Smooth muscle cell (in vitro differentiated cells): ENCODE data around the gene DUSP1. TPM values are rescaled to one million over a fixed set of nuclear protein-coding genes. Genes with fewer than 3 reads are reported as not detected.
A peak's percentile ranks its signal among the peaks of the same experiment; 100 is the strongest.

Source experiments
- DNase-seq: peaks from one replicate; lab custom pipeline; 2025; ENCODE audit not compliant: unreplicated experiment; lab: John Stamatoyannopoulos, UW
- H2AFZ ChIP-seq: fragments of 200-600 bp; sonication (generic); 2 replicates; pipeline ENCODE4 v1.6.0; 2016; ENCODE audit warnings: antibody characterized with exemption, low read depth, mild to moderate bottlenecking
- H3F3A ChIP-seq: fragments of 200-600 bp; sonication (generic); 2 replicates; pipeline ENCODE4 v1.6.0; 2017; ENCODE audit warnings: antibody characterized with exemption, low read depth
- H3K27ac ChIP-seq: fragments of 200-600 bp; sonication (generic); 2 replicates; pipeline ENCODE4 v1.5.1; 2016; ENCODE audit warnings: low read depth, mild to moderate bottlenecking
- H3K27me3 ChIP-seq: fragments of 200-600 bp; sonication (generic); 2 replicates; pipeline ENCODE4 v1.6.1; 2016; ENCODE audit warnings: low read depth, mild to moderate bottlenecking
- H3K36me3 ChIP-seq: fragments of 200-600 bp; sonication (generic); 2 replicates; pipeline ENCODE4 v1.5.1; 2016; ENCODE audit warnings: low read depth
- H3K4me1 ChIP-seq: fragments of 200-600 bp; sonication (generic); 2 replicates; pipeline ENCODE4 v1.5.1; 2016; ENCODE audit warnings: low read depth
- H3K4me2 ChIP-seq: fragments of 200-600 bp; sonication (generic); 2 replicates; pipeline ENCODE4 v1.6.0; 2016; ENCODE audit warnings: mild to moderate bottlenecking
- H3K4me3 ChIP-seq: fragments of 200-600 bp; sonication (generic); 2 replicates; pipeline ENCODE4 v1.5.1; 2016; ENCODE audit warnings: mild to moderate bottlenecking
- H3K79me2 ChIP-seq: fragments of 200-600 bp; sonication (generic); 2 replicates; pipeline ENCODE4 v1.6.0; 2016; ENCODE audit warnings: low read depth, mild to moderate bottlenecking
- H3K9ac ChIP-seq: fragments of 200-600 bp; sonication (generic); 2 replicates; pipeline ENCODE4 v1.6.0; 2016; ENCODE audit warnings: low read depth
- H3K9me3 ChIP-seq: fragments of 200-600 bp; sonication (generic); replicated peaks from 2 replicates; pipeline ENCODE4 v1.5.1; 2016; ENCODE audit warnings: low read depth
- H4K20me1 ChIP-seq: fragments of 200-600 bp; sonication (generic); 2 replicates; pipeline ENCODE4 v1.6.0; 2016; ENCODE audit warnings: low read depth
- WGBS: methylation state at CpG from one replicate; pipeline ENCODE4 v1.1.7; 2016; ENCODE audit warnings: low lambda C conversion rate; 5-methylcytosine and 5-hydroxymethylcytosine counted together
- polyA plus RNA-seq: library from polyadenylated mRNA; unstranded; fragments of >200 nt; fragmentation: Nextera tagmentation; extraction: Ambion mirVana; gene quantifications from 2 replicates; pipeline ENCODE4 v1.2.1, GENCODE V29; 2016
- total RNA-seq: library from RNA; depleted of rRNA; stranded (reverse); fragments of >200 nt; gene quantifications from 2 replicates; pipeline ENCODE4 v1.2.3, GENCODE V29; 2014
- TF ChIP-seq, protein P1 (sequence below): fragments of 200-600 bp; sonication (generic); IDR thresholded peaks from 2 replicates; pipeline ENCODE4 v1.5.1; 2017; ENCODE audit warnings: borderline replicate concordance, mild to moderate bottlenecking, antibody characterized with exemption; ENCODE audit not compliant: insufficient read depth, poor library complexity, severe bottlenecking

DUSP1 gene
- total and polyA plus RNA-seq, 2 experiments from 2014 or later, result 817 to 995 TPM

DNA sequence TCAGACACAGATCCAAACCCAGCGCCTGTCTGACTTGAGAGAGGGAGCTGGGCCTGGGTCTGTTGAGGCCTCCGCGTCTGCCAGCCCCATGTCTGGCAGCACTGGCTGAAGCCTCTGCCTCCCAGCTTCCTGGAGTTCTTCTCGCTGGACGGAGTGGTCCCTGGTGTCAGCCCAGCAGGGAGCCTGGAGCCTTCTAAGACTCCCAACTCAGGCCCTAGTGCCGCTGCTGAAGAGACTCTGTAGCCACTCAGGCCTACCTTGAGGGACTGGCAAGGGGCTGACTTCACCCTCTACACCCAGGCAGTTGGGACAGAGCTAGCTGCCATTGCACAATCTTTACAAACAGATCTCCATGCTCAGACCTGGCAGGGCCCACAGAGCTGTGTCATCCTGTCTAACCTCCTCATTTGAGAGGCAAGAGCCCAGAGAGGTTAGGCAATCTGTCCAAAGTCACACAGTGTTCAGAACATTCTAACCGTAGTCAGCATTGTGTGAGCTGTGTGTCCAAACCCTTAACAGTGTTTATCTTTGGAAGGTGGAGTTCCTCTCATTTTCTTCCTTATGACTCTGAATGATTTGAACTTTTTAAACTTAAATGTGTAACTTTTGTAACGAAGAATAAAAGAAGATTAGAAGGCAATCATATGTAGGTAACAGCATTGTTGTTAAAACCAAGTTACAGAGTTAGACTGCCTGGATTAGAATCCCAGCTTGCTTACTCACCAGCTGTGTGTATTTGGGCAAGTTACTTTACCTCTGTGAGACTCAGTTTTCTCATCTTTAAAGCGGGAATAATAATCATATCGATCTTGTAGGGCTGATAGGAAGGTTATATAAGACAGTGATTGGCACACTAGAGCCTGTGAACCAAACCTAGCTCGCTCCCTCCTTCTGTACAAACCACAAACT lies 4.6 kb upstream of the DUSP1 start:
- Histone ChIP-seq H3F3A (peaks cover 5% of the 10 kb centered on the region), H3K4me1 (peaks cover 19% of the 10 kb centered on the region), H2AFZ (no peak overlapping the region), H4K20me1 (peaks cover 3% of the 10 kb centered on the region), H3K36me3 (no peaks in the 10 kb centered on the region), H3K9ac (peak overlapping the region; percentile 25), H3K4me3 (no peak overlapping the region), H3K27me3 (no peaks in the 10 kb centered on the region), H3K4me2 (no peak overlapping the region), H3K9me3 (no peaks in the 10 kb centered on the region), H3K27ac (peak overlapping the region; percentile 99), H3K79me2 (peaks cover 3% of the 10 kb centered on the region)
- TF ChIP-seq, protein P1, sequence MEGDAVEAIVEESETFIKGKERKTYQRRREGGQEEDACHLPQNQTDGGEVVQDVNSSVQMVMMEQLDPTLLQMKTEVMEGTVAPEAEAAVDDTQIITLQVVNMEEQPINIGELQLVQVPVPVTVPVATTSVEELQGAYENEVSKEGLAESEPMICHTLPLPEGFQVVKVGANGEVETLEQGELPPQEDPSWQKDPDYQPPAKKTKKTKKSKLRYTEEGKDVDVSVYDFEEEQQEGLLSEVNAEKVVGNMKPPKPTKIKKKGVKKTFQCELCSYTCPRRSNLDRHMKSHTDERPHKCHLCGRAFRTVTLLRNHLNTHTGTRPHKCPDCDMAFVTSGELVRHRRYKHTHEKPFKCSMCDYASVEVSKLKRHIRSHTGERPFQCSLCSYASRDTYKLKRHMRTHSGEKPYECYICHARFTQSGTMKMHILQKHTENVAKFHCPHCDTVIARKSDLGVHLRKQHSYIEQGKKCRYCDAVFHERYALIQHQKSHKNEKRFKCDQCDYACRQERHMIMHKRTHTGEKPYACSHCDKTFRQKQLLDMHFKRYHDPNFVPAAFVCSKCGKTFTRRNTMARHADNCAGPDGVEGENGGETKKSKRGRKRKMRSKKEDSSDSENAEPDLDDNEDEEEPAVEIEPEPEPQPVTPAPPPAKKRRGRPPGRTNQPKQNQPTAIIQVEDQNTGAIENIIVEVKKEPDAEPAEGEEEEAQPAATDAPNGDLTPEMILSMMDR, result no peak
- no peak for DNase-seq
- WGBS, result 91% methylated on average over 11 of the region's 11 CpGs

DNA sequence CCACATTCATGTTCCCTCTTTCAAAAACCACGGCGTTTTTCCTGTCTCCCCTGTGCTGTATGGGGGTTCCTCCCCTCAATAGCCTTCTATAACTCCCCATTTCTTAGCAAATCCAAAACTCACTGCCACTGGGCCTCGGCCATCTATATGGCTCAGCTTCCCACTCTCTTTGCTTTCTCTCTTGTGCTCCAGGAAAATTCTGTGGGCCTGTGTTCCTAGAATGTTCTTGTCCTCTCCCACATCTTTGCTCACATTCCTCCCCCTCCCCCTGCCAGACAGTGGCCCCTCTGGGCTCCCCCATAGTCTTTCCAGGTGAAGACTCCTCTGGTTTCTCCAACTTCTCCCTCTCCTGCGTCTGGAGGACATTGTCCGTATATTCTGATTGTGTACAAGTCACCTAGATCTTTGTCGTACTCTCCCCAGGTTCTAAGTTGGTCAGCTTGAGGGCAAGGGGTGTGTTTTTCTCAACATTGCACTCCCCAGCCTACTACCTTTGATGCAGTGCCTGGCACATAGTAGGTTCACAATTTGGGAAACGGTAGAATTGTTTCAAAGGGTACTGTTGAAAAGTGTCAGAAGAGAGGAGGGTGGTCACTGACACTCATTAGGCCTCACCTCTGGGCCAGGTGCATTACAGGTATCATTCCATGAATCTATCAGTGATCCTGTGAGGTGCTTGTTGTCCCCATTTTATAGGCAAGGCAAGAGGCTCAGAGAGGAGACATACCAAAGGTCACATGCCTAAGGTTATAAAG lies 3.7 kb upstream of the DUSP1 start:
- Histone ChIP-seq H3K4me1 (peaks cover 19% of the 10 kb centered on the region), H3K9me3 (no peaks in the 10 kb centered on the region), H3K79me2 (peaks cover 12% of the 10 kb centered on the region), H4K20me1 (peaks cover 12% of the 10 kb centered on the region), H3K36me3 (no peaks in the 10 kb centered on the region), H3K9ac (no peak overlapping the region), H3K27me3 (no peaks in the 10 kb centered on the region), H3K4me3 (no peak overlapping the region), H2AFZ (no peak overlapping the region), H3K4me2 (peak overlapping the region; percentile 4), H3F3A (peaks cover 9% of the 10 kb centered on the region), H3K27ac (peak overlapping the region; percentile 99)
- no peak for DNase-seq
- WGBS, result 92% methylated on average over 7 of the region's 7 CpGs
- TF ChIP-seq, protein P1, result no peak

DNA sequence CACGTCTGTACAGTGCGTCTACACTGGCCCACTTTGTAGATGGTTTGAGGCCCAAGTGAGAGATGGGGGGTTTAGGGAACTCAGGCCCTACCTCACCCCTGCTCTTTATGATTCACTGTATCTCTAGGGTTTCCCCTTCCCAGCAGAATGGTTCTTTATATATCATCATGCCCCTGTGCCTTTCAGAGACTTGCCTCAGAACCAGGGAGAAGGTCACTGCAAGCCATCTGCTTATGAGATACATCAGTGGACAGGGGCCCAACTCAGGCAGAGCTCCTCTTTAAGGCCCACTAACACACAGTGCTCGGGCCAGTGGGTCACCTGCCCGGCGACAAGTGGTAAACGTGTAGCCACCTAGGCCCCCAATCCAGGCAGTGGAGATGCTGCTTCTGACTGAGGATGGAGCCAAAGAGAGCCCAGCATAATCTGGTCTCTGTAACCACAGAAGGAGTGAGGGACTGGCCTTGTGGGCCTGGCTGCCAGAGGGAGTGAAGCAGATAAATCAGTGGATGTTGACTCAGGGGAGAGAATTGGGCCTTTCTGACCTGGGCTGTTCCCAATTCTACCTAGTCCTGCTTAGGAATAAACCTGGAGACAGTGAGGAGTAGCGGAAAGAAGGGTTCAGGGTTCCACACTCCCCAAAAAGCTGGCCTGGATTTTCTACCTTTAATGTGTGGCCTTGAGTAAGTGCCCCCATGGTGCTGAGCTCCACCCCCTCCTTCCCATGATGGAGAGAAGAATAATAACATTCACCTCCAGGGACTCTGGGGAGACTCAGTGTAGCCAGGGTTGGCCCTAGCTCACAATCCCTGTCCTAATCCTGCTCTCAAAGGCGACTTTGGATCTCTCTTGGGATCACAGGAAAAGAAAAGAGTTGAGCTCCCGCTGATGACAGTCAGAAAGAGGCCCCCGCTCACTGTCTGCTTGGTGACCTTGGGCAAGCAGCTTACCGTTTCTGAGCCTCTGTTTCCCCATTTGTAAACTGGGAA lies 2.8 kb upstream of the DUSP1 start:
- WGBS, result 87% methylated on average over 11 of the region's 11 CpGs
- peaks cover 21% of the 10 kb centered on the region for H4K20me1 ChIP-seq
- no peak for DNase-seq
- peaks cover 19% of the 10 kb centered on the region for H3K4me1 ChIP-seq
- H3K4me2 ChIP-seq, result peak overlapping the region; percentile 92
- H3K9ac ChIP-seq, result peak overlapping the region; percentile 98
- H3K36me3 ChIP-seq, result no peaks in the 10 kb centered on the region
- H3K27me3 ChIP-seq, result no peaks in the 10 kb centered on the region
- no peak overlapping the region for H2AFZ ChIP-seq
- no peak overlapping the region for H3K4me3 ChIP-seq
- H3K9me3 ChIP-seq, result no peaks in the 10 kb centered on the region
- TF ChIP-seq, protein P1, result no peak
- H3K79me2 ChIP-seq, result peaks cover 21% of the 10 kb centered on the region
- peaks cover 17% of the 10 kb centered on the region for H3F3A ChIP-seq
- H3K27ac ChIP-seq, result peak overlapping the region; percentile 99
